ENCODE data around the gene NOX3.
A peak's percentile ranks its signal among the peaks of the same experiment; 100 is the strongest.

The NOX3 gene

GRCh38 chr6:155432293-155432692 is 23.3 kb downstream of the NOX3 start:
- DNase-seq, result no peak

GRCh38 chr6:155429321-155429893 is 26.2 kb downstream of the NOX3 start:
- no peak for DNase-seq

- no peak for DNase-seq
Measured at GRCh38 chr6:155426408-155426945, 29.2 kb downstream of the NOX3 start.

- DNase-seq, result no peak
Measured at GRCh38 chr6:155424181-155424580, 31.5 kb downstream of the NOX3 start.

- no peak for DNase-seq
Measured at GRCh38 chr6:155422635-155423034, 33.0 kb downstream of the NOX3 start.

- no peak for DNase-seq
Measured at GRCh38 chr6:155420492-155420891, 35.1 kb downstream of the NOX3 start.

- no peak for DNase-seq
Measured at GRCh38 chr6:155419161-155419560, 36.5 kb downstream of the NOX3 start.

GRCh38 chr6:155418017-155418761 is 37.5 kb downstream of the NOX3 start:
- no peak for DNase-seq

GRCh38 chr6:155417454-155417853 is 38.2 kb downstream of the NOX3 start:
- DNase-seq, result no peak

- no peak for DNase-seq
Measured at GRCh38 chr6:155415953-155416352, 39.7 kb downstream of the NOX3 start.

- DNase-seq, result no peak
Measured at GRCh38 chr6:155414049-155414448, 41.6 kb downstream of the NOX3 start.

- DNase-seq, result no peak
Measured at GRCh38 chr6:155412335-155412734, 43.3 kb downstream of the NOX3 start.

- DNase-seq, result no peak
Measured at GRCh38 chr6:155411154-155412052, 44.2 kb downstream of the NOX3 start.

- DNase-seq, result no peak
Measured at GRCh38 chr6:155409391-155409790, 46.2 kb downstream of the NOX3 start.

GRCh38 chr6:155408981-155409380 is 46.7 kb downstream of the NOX3 start:
- DNase-seq, result no peak

- no peak for DNase-seq
Measured at GRCh38 chr6:155408231-155408630, 47.4 kb downstream of the NOX3 start.

GRCh38 chr6:155406801-155407200 is 48.8 kb downstream of the NOX3 start:
- DNase-seq, result no peak

GRCh38 chr6:155404937-155405336 is 50.7 kb downstream of the NOX3 start:
- DNase-seq, result peak; percentile 57

GRCh38 chr6:155402656-155403304 is 52.9 kb downstream of the NOX3 start:
- DNase-seq, result no peak

- no peak for DNase-seq
Measured at GRCh38 chr6:155400654-155400965, 55.0 kb downstream of the NOX3 start.

- no peak for DNase-seq
Measured at GRCh38 chr6:155399745-155400653, 55.6 kb downstream of the NOX3 start.

All from retina (tissue), 1 donor.